SU-DHL-6 (cell line): Measurements from ENCODE around the gene PDPK1.
"Not testable (repeated sequence)": the region's sequence is repeated elsewhere in the genome, so short reads cannot be mapped to it uniquely, and the experiment has no call there.

ENCODE experiments used
- CTCF ChIP-seq: fragments of 200-600 bp; sonication (generic); IDR thresholded peaks from one replicate; pipeline ENCODE4 v1.5.1; 2017; ENCODE audit warnings: antibody characterized with exemption, mild to moderate bottlenecking, low read length, moderate library complexity; ENCODE audit not compliant: insufficient read depth, poor library complexity, severe bottlenecking
- EZH2phosphoT487 ChIP-seq: fragments of 200-600 bp; sonication (generic), shearing (Covaris generic); conservative IDR thresholded peaks from 2 replicates; pipeline ENCODE4 v1.6.1; 2018; ENCODE audit warnings: mild to moderate bottlenecking, antibody characterized with exemption, low read length, moderate library complexity, mixed read lengths

- TF ChIP-seq CTCF, EZH2phosphoT487: not testable (repeated sequence)
Observed at GRCh38 chr16:2572704-2573103, 34.9 kb downstream of the PDPK1 start.
